Measurements from ENCODE around the gene ADGRL3. TPM values are rescaled to one million over a fixed set of nuclear protein-coding genes. Genes with fewer than 3 reads are reported as not detected.
A peak's percentile ranks its signal among the peaks of the same experiment; 100 is the strongest.
"Not testable (repeated sequence)": the region's sequence is repeated elsewhere in the genome, so short reads cannot be mapped to it uniquely, and the experiment has no call there.

ADGRL3 gene
- total RNA-seq, 1 donor from 2014 or later: 93.6 TPM

- Mint-ChIP-seq H3K4me3 (no peak overlapping the region), H3K27me3 (ENCODE audit: insufficient read depth, low read depth) (peaks cover 3% of the 10 kb centered on the region), H3K9me3 (peaks cover 51% of the 10 kb centered on the region), H3K4me1 (no peaks in the 10 kb centered on the region), H3K36me3 (peaks cover 44% of the 10 kb centered on the region), H3K27ac (no peak overlapping the region)
- DNase-seq (ENCODE audit: low spot score): no peak
- H3K4me2 ChIP-seq: no peak overlapping the region
- peaks cover 4% of the 10 kb centered on the region for H3K9me3 ChIP-seq (ENCODE audit: low read depth)
- peaks cover 3% of the 10 kb centered on the region for H3F3A ChIP-seq (ENCODE audit: low read depth)
- no peaks in the 10 kb centered on the region for H3K4me1 ChIP-seq
- H3K9ac ChIP-seq: no peak overlapping the region
- H3K79me2 ChIP-seq (ENCODE audit: low read depth): peaks cover 21% of the 10 kb centered on the region
- no peaks in the 10 kb centered on the region for H4K20me1 ChIP-seq (ENCODE audit: low read depth)
- H3K27me3 ChIP-seq: no peaks in the 10 kb centered on the region
- TF ChIP-seq CTCF (IDR thresholded peaks at IDR 0.05): no peak
- no peak for TF ChIP-seq EZH2phosphoT487 (IDR thresholded peaks at IDR 0.05)
- no peak for TF ChIP-seq EZH2 (IDR thresholded peaks at IDR 0.05)
- H3K27ac ChIP-seq: no peak overlapping the region
- H3K36me3 ChIP-seq: no peaks in the 10 kb centered on the region
- no peak overlapping the region for H2AFZ ChIP-seq (replicated peaks)
- H3K4me3 ChIP-seq: no peak overlapping the region
These were observed 560.7 kb downstream of the ADGRL3 start for GRCh38 chr4:61760820-61761219.

GRCh38 chr4:61762722-61763627, 562.8 kb downstream of the ADGRL3 start:
- Histone ChIP-seq H4K20me1 (ENCODE audit: low read depth) (no peaks in the 10 kb centered on the region), H3K79me2 (ENCODE audit: low read depth) (peaks cover 21% of the 10 kb centered on the region), H3K36me3 (no peaks in the 10 kb centered on the region), H3K27ac (no peak overlapping the region), H3K4me2 (no peak overlapping the region), H3K4me3 (no peak overlapping the region), H3K9ac (no peak overlapping the region), H2AFZ (replicated peaks) (no peak overlapping the region), H3K27me3 (no peaks in the 10 kb centered on the region), H3K4me1 (no peaks in the 10 kb centered on the region), H3F3A (ENCODE audit: low read depth) (peaks cover 3% of the 10 kb centered on the region), H3K9me3 (ENCODE audit: low read depth) (peaks cover 4% of the 10 kb centered on the region)
- no peaks in the 10 kb centered on the region for H3K4me1 Mint-ChIP-seq
- peaks cover 5% of the 10 kb centered on the region for H3K27me3 Mint-ChIP-seq (ENCODE audit: insufficient read depth, low read depth)
- no peak overlapping the region for H3K27ac Mint-ChIP-seq
- DNase-seq (ENCODE audit: low spot score): no peak
- H3K4me3 Mint-ChIP-seq: no peak overlapping the region
- peaks cover 49% of the 10 kb centered on the region for H3K36me3 Mint-ChIP-seq
- H3K9me3 Mint-ChIP-seq: peaks cover 56% of the 10 kb centered on the region
- no peak for TF ChIP-seq EZH2phosphoT487 (IDR thresholded peaks at IDR 0.05)
- TF ChIP-seq CTCF (IDR thresholded peaks at IDR 0.05): no peak
- TF ChIP-seq EZH2 (IDR thresholded peaks at IDR 0.05): no peak

GRCh38 chr4:61763682-61764081, 563.6 kb downstream of the ADGRL3 start:
- Histone ChIP-seq H3K9ac (no peak overlapping the region), H4K20me1 (ENCODE audit: low read depth) (no peaks in the 10 kb centered on the region), H3K9me3 (ENCODE audit: low read depth) (peaks cover 4% of the 10 kb centered on the region), H3K36me3 (no peaks in the 10 kb centered on the region), H3K4me1 (no peaks in the 10 kb centered on the region), H3K4me3 (no peak overlapping the region), H3K4me2 (no peak overlapping the region), H3K27ac (no peak overlapping the region), H2AFZ (replicated peaks) (no peak overlapping the region), H3K79me2 (ENCODE audit: low read depth) (peaks cover 21% of the 10 kb centered on the region), H3K27me3 (no peaks in the 10 kb centered on the region), H3F3A (ENCODE audit: low read depth) (peaks cover 3% of the 10 kb centered on the region)
- Mint-ChIP-seq H3K27me3 (ENCODE audit: insufficient read depth, low read depth) (peaks cover 9% of the 10 kb centered on the region), H3K4me3 (no peak overlapping the region), H3K27ac (no peak overlapping the region), H3K9me3 (peaks cover 56% of the 10 kb centered on the region), H3K36me3 (peaks cover 54% of the 10 kb centered on the region), H3K4me1 (no peaks in the 10 kb centered on the region)
- no peak for DNase-seq (ENCODE audit: low spot score)
- TF ChIP-seq EZH2 (IDR thresholded peaks at IDR 0.05) (no peak), EZH2phosphoT487 (IDR thresholded peaks at IDR 0.05) (no peak), CTCF (IDR thresholded peaks at IDR 0.05) (no peak)

GRCh38 chr4:61764090-61764489, 564.0 kb downstream of the ADGRL3 start:
- not testable (repeated sequence) for H2AFZ ChIP-seq (replicated peaks); H3K4me2 ChIP-seq

GRCh38 chr4:61769444-61770167, 569.5 kb downstream of the ADGRL3 start:
- H3K4me3 Mint-ChIP-seq; H4K20me1 ChIP-seq (ENCODE audit: low read depth); H2AFZ ChIP-seq (replicated peaks); H3K9me3 ChIP-seq (ENCODE audit: low read depth); H3K9ac ChIP-seq; H3K27me3 ChIP-seq; H3K36me3 ChIP-seq; DNase-seq (ENCODE audit: low spot score); H3K27ac ChIP-seq; H3K27me3 Mint-ChIP-seq (ENCODE audit: insufficient read depth, low read depth); H3K27ac Mint-ChIP-seq; H3K4me3 ChIP-seq: not testable (repeated sequence)
- Mint-ChIP-seq H3K9me3 (peaks cover 37% of the 10 kb centered on the region), H3K36me3 (peaks cover 38% of the 10 kb centered on the region), H3K4me1 (peaks cover 15% of the 10 kb centered on the region)
- H3F3A ChIP-seq (ENCODE audit: low read depth): peaks cover 17% of the 10 kb centered on the region
- peak overlapping the region; percentile 40 for H3K4me2 ChIP-seq
- peaks cover 24% of the 10 kb centered on the region for H3K79me2 ChIP-seq (ENCODE audit: low read depth)
- peaks cover 43% of the 10 kb centered on the region for H3K4me1 ChIP-seq

More at GRCh38 chr4:61764090-61764489, 564.0 kb downstream of the ADGRL3 start:
- not testable (repeated sequence) for H3K27ac ChIP-seq; DNase-seq (ENCODE audit: low spot score); H3F3A ChIP-seq (ENCODE audit: low read depth); H3K9me3 ChIP-seq (ENCODE audit: low read depth); H3K4me3 Mint-ChIP-seq; H3K9ac ChIP-seq; H3K27me3 ChIP-seq; H3K4me3 ChIP-seq; H4K20me1 ChIP-seq (ENCODE audit: low read depth); H3K36me3 ChIP-seq; H3K27ac Mint-ChIP-seq; H3K4me1 Mint-ChIP-seq; H3K27me3 Mint-ChIP-seq (ENCODE audit: insufficient read depth, low read depth); H3K4me1 ChIP-seq
- Mint-ChIP-seq H3K9me3 (peaks cover 55% of the 10 kb centered on the region), H3K36me3 (peaks cover 54% of the 10 kb centered on the region)
- H3K79me2 ChIP-seq (ENCODE audit: low read depth): peaks cover 21% of the 10 kb centered on the region

All from neural progenitor cell (in vitro differentiated cells).